ENCODE data around the gene SOX21.

SOX21 gene

GRCh38 chr13:94662274-94662945 is 49.9 kb downstream of the SOX21 start:
- Histone ChIP-seq H3K9ac (no peak overlapping the region), H4K20me1 (no peaks in the 10 kb centered on the region), H3K4me1 (no peaks in the 10 kb centered on the region), H3K36me3 (no peaks in the 10 kb centered on the region), H3K27me3 (no peaks in the 10 kb centered on the region), H3K27ac (no peak overlapping the region), H3K4me2 (no peak overlapping the region), H3K4me3 (no peak overlapping the region), H3K9me3 (no peaks in the 10 kb centered on the region)
- TF ChIP-seq Cebpa-rat (IDR thresholded peaks at IDR 0.05) = no peak

GRCh38 chr13:94661406-94661805 is 50.9 kb downstream of the SOX21 start:
- TF ChIP-seq Cebpa-rat (IDR thresholded peaks at IDR 0.05) = no peak
- no peak overlapping the region for H3K4me2 ChIP-seq
- H3K4me3 ChIP-seq = no peak overlapping the region
- no peaks in the 10 kb centered on the region for H3K36me3 ChIP-seq
- H3K27ac ChIP-seq = no peak overlapping the region
- no peaks in the 10 kb centered on the region for H3K4me1 ChIP-seq
- no peak overlapping the region for H3K9ac ChIP-seq
- H3K27me3 ChIP-seq = no peaks in the 10 kb centered on the region
- no peaks in the 10 kb centered on the region for H4K20me1 ChIP-seq
- no peaks in the 10 kb centered on the region; the same call in 1 of the 2 replicates for H3K9me3 ChIP-seq

GRCh38 chr13:94660695-94661326 is 51.5 kb downstream of the SOX21 start:
- Histone ChIP-seq H3K4me1 (no peaks in the 10 kb centered on the region), H3K9ac (no peak overlapping the region)

More at GRCh38 chr13:94660695-94661326, 51.5 kb downstream of the SOX21 start:
- no peaks in the 10 kb centered on the region for H4K20me1 ChIP-seq
- H3K4me3 ChIP-seq = no peak overlapping the region
- H3K27ac ChIP-seq = no peak overlapping the region
- no peaks in the 10 kb centered on the region; the same call in 1 of the 2 replicates for H3K9me3 ChIP-seq
- H3K36me3 ChIP-seq = no peaks in the 10 kb centered on the region
- no peak overlapping the region for H3K4me2 ChIP-seq
- TF ChIP-seq Cebpa-rat (IDR thresholded peaks at IDR 0.05) = no peak
- H3K27me3 ChIP-seq = no peaks in the 10 kb centered on the region

Measured in BLaER1 (cell line).